Lung (tissue), 12 donors: ENCODE data around the gene ZEB2. TPM values are rescaled to one million over a fixed set of nuclear protein-coding genes. Genes with fewer than 3 reads are reported as not detected.

Experiments
- ATAC-seq: fragments of 200-7000 bp; cut with Tn5 transposase; one replicate; pipeline ENCODE4 v1.9.1; 2020; ENCODE audit warnings: moderate number of reproducible peaks; ENCODE audit not compliant: insufficient read depth, low FRiP score
- DNase-seq, 3 donors: peaks; one replicate each; pipeline ENCODE4 v3.0.0-alpha.2; 2013 to 2017
- H3K27ac ChIP-seq, 2 donors: one replicate each; pipeline ENCODE4 v1.5.1; 2013; ENCODE audit warnings: mild to moderate bottlenecking in 2 of 2, moderate library complexity in 2 of 2, control low read depth in 1 of 2, inconsistent platforms in 1 of 2, low read depth in 1 of 2, low read length in 1 of 2
- H3K27me3 ChIP-seq, 3 donors: one replicate each; pipeline ENCODE4 v1.5.1; 2013; ENCODE audit warnings: low read length in 2 of 3; ENCODE audit not compliant: control insufficient read depth in 3 of 3, insufficient read depth in 3 of 3
- H3K36me3 ChIP-seq, 4 donors: one replicate each; pipeline ENCODE4 v1.5.1; 2013; ENCODE audit warnings: low read length in 4 of 4, mild to moderate bottlenecking in 1 of 4, moderate library complexity in 1 of 4; ENCODE audit not compliant: control insufficient read depth in 4 of 4, insufficient read depth in 4 of 4
- H3K4me1 ChIP-seq, 5 donors: one replicate each; pipeline ENCODE4 v1.5.1; 2013; ENCODE audit warnings: low read length in 5 of 5, mild to moderate bottlenecking in 2 of 5, moderate library complexity in 1 of 5; ENCODE audit not compliant: control insufficient read depth in 5 of 5, insufficient read depth in 5 of 5
- H3K4me3 ChIP-seq: one replicate; pipeline ENCODE4 v1.5.1; 2013; ENCODE audit warnings: mild to moderate bottlenecking, control low read depth, moderate library complexity
- H3K9ac ChIP-seq, 2 donors: one replicate each; pipeline ENCODE4 v1.5.1; 2013; ENCODE audit warnings: low read length in 2 of 2, control low read depth in 1 of 2; ENCODE audit not compliant: insufficient read depth in 1 of 2
- H3K9me3 ChIP-seq, 4 donors: one replicate each; pipeline ENCODE4 v1.5.1; 2013; ENCODE audit warnings: low read length in 3 of 4, mild to moderate bottlenecking in 1 of 4, moderate library complexity in 1 of 4; ENCODE audit not compliant: control insufficient read depth in 4 of 4, insufficient read depth in 3 of 4
- CTCF ChIP-seq: IDR thresholded peaks from 2 replicates; pipeline ENCODE4 v1.5.1; 2012; ENCODE audit warnings: mild to moderate bottlenecking; ENCODE audit errors: control extremely low read depth, extremely low read depth
- WGBS, 2 donors: extraction: QIAGEN DNeasy Blood & Tissue Kit; methylation state at CpG; one replicate each; pipeline ENCODE4 v1.1.7; 2013; 5-methylcytosine and 5-hydroxymethylcytosine counted together
- polyA plus RNA-seq, 2 donors: library from polyadenylated mRNA; stranded (reverse); fragments of 200-250 nt; gene quantifications; one replicate each; pipeline ENCODE4 v1.2.1, GENCODE V29; 2013
- total RNA-seq, 2 donors: library from RNA; depleted of rRNA in 1 of 2; stranded (reverse); fragments of >200 nt in 1 of 2; gene quantifications; one replicate each; pipeline ENCODE4 v1.2.1, GENCODE V29; 2014 to 2021
- donor health status: control.
- donor health status: control.
- donor health status: Bipolar disorder and iron deficiency.
- donor health status: healthy.
- donor health status: DM: yes; HTN: yes; CAD: no.

Gene ZEB2
- total and polyA plus RNA-seq, 4 donors = 27.0 to 332 (median 127) TPM

- Histone ChIP-seq H3K9me3 (peaks cover 0 to 4% (median 0%) of the 10 kb centered on the region in 4 donors), H3K4me1 (peaks cover 0 to 21% (median 0%) of the 10 kb centered on the region in 5 donors), H3K27me3 (no peaks in the 10 kb centered on the region), H3K9ac (peak overlapping the region in 1 of 2 donors; percentile 38), H3K27ac (no peak overlapping the region), H3K4me3 (no peak overlapping the region), H3K36me3 (no peaks in the 10 kb centered on the region)
- ATAC-seq = no peak
- peak; percentile 34 to 63 (median 57) for DNase-seq
- TF ChIP-seq CTCF = no peak
- 66 to 78% methylated on average over 6 of the region's 6 CpGs for WGBS, 2 donors
Observed at GRCh38 chr2:144546933-144547332, 27.0 kb upstream of the ZEB2 start.

- H3K4me1 ChIP-seq = peaks cover 0 to 24% (median 0%) of the 10 kb centered on the region in 5 donors
- ATAC-seq (no peak), DNase-seq (peak in 1 of 3 donors; percentile 8)
- H3K9ac ChIP-seq = no peak overlapping the region
- H3K27ac ChIP-seq = no peak overlapping the region
- no peak overlapping the region for H3K4me3 ChIP-seq
- H3K27me3 ChIP-seq = no peaks in the 10 kb centered on the region
- H3K36me3 ChIP-seq = no peaks in the 10 kb centered on the region
- 93 to 94% methylated on average over 2 of the region's 2 CpGs for WGBS, 2 donors
- TF ChIP-seq CTCF = no peak
- H3K9me3 ChIP-seq = peaks cover 0 to 4% (median 0%) of the 10 kb centered on the region in 4 donors
Observed at GRCh38 chr2:144545787-144546186, 25.9 kb upstream of the ZEB2 start.

GRCh38 chr2:144544053-144544452 is 24.1 kb upstream of the ZEB2 start:
- Histone ChIP-seq H3K27me3 (no peaks in the 10 kb centered on the region), H3K36me3 (no peaks in the 10 kb centered on the region), H3K4me1 (peaks cover 0 to 33% (median 0%) of the 10 kb centered on the region in 5 donors), H3K4me3 (no peak overlapping the region), H3K9ac (no peak overlapping the region), H3K27ac (no peak overlapping the region), H3K9me3 (peaks cover 0 to 4% (median 0%) of the 10 kb centered on the region in 4 donors)
- DNase-seq = no peak
- ATAC-seq = no peak
- TF ChIP-seq CTCF = no peak
- WGBS, 2 donors = 90 to 96% methylated on average over 3 of the region's 3 CpGs

GRCh38 chr2:144541396-144541795 is 21.5 kb upstream of the ZEB2 start:
- H3K4me1 ChIP-seq = peaks cover 0 to 29% (median 2%) of the 10 kb centered on the region in 5 donors
- H3K4me3 ChIP-seq = no peak overlapping the region
- H3K9ac ChIP-seq = no peak overlapping the region
- no peak overlapping the region for H3K27ac ChIP-seq
- peaks cover 0 to 4% (median 0%) of the 10 kb centered on the region in 4 donors for H3K9me3 ChIP-seq
- DNase-seq = no peak
- no peaks in the 10 kb centered on the region for H3K27me3 ChIP-seq
- no peak for TF ChIP-seq CTCF
- no peak for ATAC-seq
- H3K36me3 ChIP-seq = no peaks in the 10 kb centered on the region
